HEK293T (cell line): ENCODE measurements around the gene GRAMD1A.

Experiments used
- BHLHE40 ChIP-seq: fragments of 450-650 bp; IDR thresholded peaks from 2 replicates; pipeline ENCODE4 v1.6.1; 2016; ENCODE audit warnings: mild to moderate bottlenecking, moderate library complexity, borderline replicate concordance
- CTBP1 ChIP-seq: fragments of 450-650 bp; IDR thresholded peaks from 2 replicates; pipeline ENCODE4 v1.6.1; 2016; ENCODE audit warnings: borderline replicate concordance
- FOXA1 ChIP-seq: fragments of 450-650 bp; IDR thresholded peaks from 2 replicates; pipeline ENCODE4 v1.6.1; 2016; ENCODE audit warnings: mild to moderate bottlenecking
- FOXK2 ChIP-seq: fragments of 450-650 bp; IDR thresholded peaks from 2 replicates; pipeline ENCODE4 v1.6.1; 2016; ENCODE audit warnings: mild to moderate bottlenecking
- FOXM1 ChIP-seq: fragments of 450-650 bp; IDR thresholded peaks from 2 replicates; pipeline ENCODE4 v1.6.1; 2017; ENCODE audit warnings: mild to moderate bottlenecking, borderline replicate concordance
- HDGF ChIP-seq: fragments of 450-650 bp; IDR thresholded peaks from 2 replicates; pipeline ENCODE4 v1.6.1; 2017; ENCODE audit warnings: antibody characterized with exemption, borderline replicate concordance
- LEF1 ChIP-seq: fragments of 450-650 bp; IDR thresholded peaks from 2 replicates; pipeline ENCODE4 v1.6.1; 2017; ENCODE audit warnings: mild to moderate bottlenecking, borderline replicate concordance
- SP1 ChIP-seq: fragments of 450-650 bp; IDR thresholded peaks from 2 replicates; pipeline ENCODE4 v1.6.1; 2017
- ZNF384 ChIP-seq: fragments of 450-650 bp; IDR thresholded peaks from 2 replicates; pipeline ENCODE4 v1.6.1; 2016
- TF ChIP-seq, protein P1 (sequence below): fragments of 450-650 bp; IDR thresholded peaks from 2 replicates; pipeline ENCODE4 v1.6.1; 2016

DNA sequence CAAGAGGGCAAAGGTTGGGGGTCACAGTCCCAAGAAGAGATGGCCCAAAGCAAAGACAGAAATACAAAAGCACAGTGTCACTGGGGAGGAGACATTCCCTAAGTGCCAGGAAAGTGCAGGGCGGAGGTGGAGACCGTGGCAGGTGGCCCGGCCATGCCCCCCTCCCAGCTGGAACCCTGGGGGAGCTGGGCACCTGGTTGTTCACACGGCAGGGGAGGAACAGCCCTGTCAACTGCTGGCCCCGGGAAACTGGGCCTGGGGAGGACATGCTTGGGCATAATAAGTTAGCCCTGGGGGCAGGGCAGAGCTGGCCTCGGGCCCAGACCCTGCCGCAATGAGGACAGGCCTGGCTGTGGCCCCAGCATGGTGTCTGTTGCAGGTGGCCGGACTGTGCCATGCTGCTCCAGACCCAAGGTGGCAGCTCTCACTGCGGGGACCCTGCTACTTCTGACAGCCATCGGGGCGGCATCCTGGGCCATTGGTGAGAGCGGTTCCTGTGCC lies 48.8 kb downstream of the GRAMD1A start:
- TF ChIP-seq ZNF384 (no peak), SP1 (no peak), FOXK2 (no peak), BHLHE40 (no peak), FOXM1 (no peak), LEF1 (no peak), HDGF (no peak), CTBP1 (no peak), FOXA1 (no peak)
- TF ChIP-seq, protein P1, sequence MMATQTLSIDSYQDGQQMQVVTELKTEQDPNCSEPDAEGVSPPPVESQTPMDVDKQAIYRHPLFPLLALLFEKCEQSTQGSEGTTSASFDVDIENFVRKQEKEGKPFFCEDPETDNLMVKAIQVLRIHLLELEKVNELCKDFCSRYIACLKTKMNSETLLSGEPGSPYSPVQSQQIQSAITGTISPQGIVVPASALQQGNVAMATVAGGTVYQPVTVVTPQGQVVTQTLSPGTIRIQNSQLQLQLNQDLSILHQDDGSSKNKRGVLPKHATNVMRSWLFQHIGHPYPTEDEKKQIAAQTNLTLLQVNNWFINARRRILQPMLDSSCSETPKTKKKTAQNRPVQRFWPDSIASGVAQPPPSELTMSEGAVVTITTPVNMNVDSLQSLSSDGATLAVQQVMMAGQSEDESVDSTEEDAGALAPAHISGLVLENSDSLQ = no peak
